CD4-positive, alpha-beta T cell (primary cell): Measurements from ENCODE around the gene ACHE. TPM values are rescaled to one million over a fixed set of nuclear protein-coding genes. Genes with fewer than 3 reads are reported as not detected.
"Not testable (repeated sequence)": the region's sequence is repeated elsewhere in the genome, so short reads cannot be mapped to it uniquely, and the experiment has no call there.

Source experiments
- ATAC-seq: fragments of 200-7000 bp; cut with Tn5 transposase; one replicate; pipeline ENCODE4 v1.10.0; 2022; ENCODE audit warnings: mild to moderate bottlenecking; ENCODE audit not compliant: poor library complexity
- CTCF ChIA-PET: fragments of 350-600 bp; sonication (Branson Sonifier 250); formaldehyde crosslinking; loops from one replicate; lab custom pipeline; 2021; ENCODE audit warnings: antibody characterized with exemption, inconsistent platforms; lab: Charles Lee
- POLR2A ChIA-PET: fragments of 350-600 bp; sonication (Branson Sonifier 250); formaldehyde crosslinking; loops from one replicate; lab custom pipeline; 2021; ENCODE audit warnings: antibody characterized with exemption, inconsistent platforms; lab: Charles Lee
- DNase-seq, 14 experiments: peaks; one replicate each; pipeline ENCODE4 v3.0.0-alpha.2; 2013 to 2020; ENCODE audit warnings: mixed read lengths in 2 of 14
- H3K27ac ChIP-seq, 2 donors: one replicate each; pipeline versions ENCODE4 v1.5.1 to v1.7.0; 2013; ENCODE audit warnings: low read length in 2 of 2, low read depth in 1 of 2, mild to moderate bottlenecking in 1 of 2
- H3K27me3 ChIP-seq, 2 experiments: 1 replicate in 1 of 2; 2 replicates in 1 of 2; pipeline versions ENCODE4 v1.6.1 to v1.7.0; 2013; ENCODE audit warnings: low read length in 2 of 2, control low read depth in 1 of 2, mild to moderate bottlenecking in 1 of 2, moderate library complexity in 1 of 2; ENCODE audit not compliant: insufficient read depth in 2 of 2, control insufficient read depth in 1 of 2
- H3K36me3 ChIP-seq: one replicate; pipeline ENCODE4 v1.6.1; 2013; ENCODE audit warnings: low read length, control low read depth; ENCODE audit not compliant: insufficient read depth
- H3K4me1 ChIP-seq: one replicate; pipeline ENCODE4 v1.6.1; 2013; ENCODE audit warnings: low read length, control low read depth; ENCODE audit not compliant: insufficient read depth
- H3K4me3 ChIP-seq: one replicate; pipeline ENCODE4 v1.5.1; 2013; ENCODE audit warnings: mild to moderate bottlenecking, low read length, moderate library complexity
- H3K9me3 ChIP-seq, 2 experiments: 1 replicate in 1 of 2; 2 replicates in 1 of 2; pipeline versions ENCODE4 v1.6.1 to v1.7.0; 2013; ENCODE audit warnings: low read length in 2 of 2, mild to moderate bottlenecking in 2 of 2, control low read depth in 1 of 2, moderate library complexity in 1 of 2; ENCODE audit not compliant: control insufficient read depth in 1 of 2, insufficient read depth in 1 of 2
- H3K27ac Mint-ChIP-seq: one replicate; pipeline ENCODE4 v1.8.0; 2020; ENCODE audit warnings: mixed read lengths
- H3K27me3 Mint-ChIP-seq: one replicate; pipeline ENCODE4 v1.8.0; 2021; ENCODE audit warnings: mixed read lengths
- H3K36me3 Mint-ChIP-seq: one replicate; pipeline ENCODE4 v1.8.0; 2021; ENCODE audit warnings: low read depth, mixed read lengths
- H3K4me1 Mint-ChIP-seq: one replicate; pipeline ENCODE4 v1.8.0; 2021; ENCODE audit warnings: low read depth, mixed read lengths
- H3K4me3 Mint-ChIP-seq: one replicate; pipeline ENCODE4 v1.8.0; 2020; ENCODE audit warnings: mild to moderate bottlenecking, mixed read lengths
- H3K9me3 Mint-ChIP-seq: one replicate; pipeline ENCODE4 v1.8.0; 2020; ENCODE audit warnings: mixed read lengths
- CTCF ChIP-seq: fragments of 200-600 bp; IDR thresholded peaks from one replicate; pipeline ENCODE4 v1.8.0; 2022; ENCODE audit warnings: antibody characterized with exemption, mild to moderate bottlenecking
- intact Hi-C, 2 experiments: fragments of 100-400 bp; cut with DNase I in 1 of 2; cut with micrococcal nuclease in 1 of 2; formaldehyde crosslinking; loops; one replicate each; pipeline versions ENCODE4 v1.15.1 to v1.9.0; 2023 to 2025; cut with DNase I, micrococcal nuclease
- total RNA-seq, 174 experiments: library from RNA in 2 of 174; stranded (reverse) in 2 of 174; gene quantifications; one replicate each; pipeline ENCODE4 v1.2.3 and lab custom pipeline; 2021 to 2026

ACHE gene
- total RNA-seq, 2 experiments from 2014 or later: 0.14 to 0.22 TPM

GRCh38 chr7:100859856-100860255 is 35.8 kb downstream of the ACHE start:
- Mint-ChIP-seq H3K36me3 (peaks cover 73% of the 10 kb centered on the region), H3K27me3 (no peaks in the 10 kb centered on the region), H3K27ac (no peak overlapping the region), H3K4me3 (no peak overlapping the region), H3K9me3 (no peaks in the 10 kb centered on the region), H3K4me1 (peaks cover 8% of the 10 kb centered on the region)
- Histone ChIP-seq H3K36me3 (peaks cover 65% of the 10 kb centered on the region), H3K4me3 (no peak overlapping the region), H3K9me3 (no peaks in the 10 kb centered on the region), H3K4me1 (no peaks in the 10 kb centered on the region), H3K27ac (no peak overlapping the region), H3K27me3 (no peaks in the 10 kb centered on the region)
- DNase-seq (no peak), ATAC-seq (no peak)
- no peak for TF ChIP-seq CTCF
- intact Hi-C loops: loop anchor here in 1 of 2 experiments (10.0 kb wide), 1 partner anchor 385 kb away; the partner anchor contains the start of gene TSC22D4
- ChIA-PET POLR2A (no interaction called here), CTCF (no interaction called here)

GRCh38 chr7:100856871-100857282 is 38.8 kb downstream of the ACHE start:
- no peak overlapping the region for H3K4me3 Mint-ChIP-seq
- TF ChIP-seq CTCF: no peak
- CTCF ChIA-PET: no interaction called here
- intact Hi-C loops: loop anchor here in 1 of 2 experiments (10.0 kb wide), 1 partner anchor 382 kb away; the partner anchor contains the start of gene TSC22D4
- DNase-seq (no peak), ATAC-seq (no peak)
- Histone ChIP-seq H3K4me1 (peaks cover 24% of the 10 kb centered on the region), H3K9me3 (no peaks in the 10 kb centered on the region), H3K4me3 (no peak overlapping the region), H3K36me3 (peaks cover 44% of the 10 kb centered on the region), H3K27me3 (no peaks in the 10 kb centered on the region), H3K27ac (no peak overlapping the region)
- POLR2A ChIA-PET: no interaction called here
- peaks cover 21% of the 10 kb centered on the region for H3K4me1 Mint-ChIP-seq
- H3K36me3 Mint-ChIP-seq: peaks cover 59% of the 10 kb centered on the region
- no peaks in the 10 kb centered on the region for H3K9me3 Mint-ChIP-seq
- no peak overlapping the region for H3K27ac Mint-ChIP-seq
- H3K27me3 Mint-ChIP-seq: no peaks in the 10 kb centered on the region

GRCh38 chr7:100855515-100855914 is 40.2 kb downstream of the ACHE start:
- no peaks in the 10 kb centered on the region for H3K27me3 Mint-ChIP-seq
- no peak for DNase-seq
- H3K27me3 ChIP-seq: no peaks in the 10 kb centered on the region
- ATAC-seq: no peak
- peaks cover 31% of the 10 kb centered on the region for H3K36me3 ChIP-seq
- H3K4me1 Mint-ChIP-seq: peaks cover 23% of the 10 kb centered on the region
- CTCF ChIA-PET: no interaction called here
- no peaks in the 10 kb centered on the region for H3K9me3 Mint-ChIP-seq
- POLR2A ChIA-PET: no interaction called here
- H3K4me3 Mint-ChIP-seq: no peak overlapping the region
- no peak overlapping the region for H3K27ac Mint-ChIP-seq
- intact Hi-C loops: loop anchor here in 1 of 2 experiments (10.0 kb wide), 1 partner anchor 381 kb away; the partner anchor contains the start of gene TSC22D4
- TF ChIP-seq CTCF: no peak
- H3K4me3 ChIP-seq: no peak overlapping the region
- peaks cover 52% of the 10 kb centered on the region for H3K36me3 Mint-ChIP-seq
- no peaks in the 10 kb centered on the region for H3K9me3 ChIP-seq
- H3K27ac ChIP-seq: no peak overlapping the region
- peaks cover 30% of the 10 kb centered on the region for H3K4me1 ChIP-seq

DNA sequence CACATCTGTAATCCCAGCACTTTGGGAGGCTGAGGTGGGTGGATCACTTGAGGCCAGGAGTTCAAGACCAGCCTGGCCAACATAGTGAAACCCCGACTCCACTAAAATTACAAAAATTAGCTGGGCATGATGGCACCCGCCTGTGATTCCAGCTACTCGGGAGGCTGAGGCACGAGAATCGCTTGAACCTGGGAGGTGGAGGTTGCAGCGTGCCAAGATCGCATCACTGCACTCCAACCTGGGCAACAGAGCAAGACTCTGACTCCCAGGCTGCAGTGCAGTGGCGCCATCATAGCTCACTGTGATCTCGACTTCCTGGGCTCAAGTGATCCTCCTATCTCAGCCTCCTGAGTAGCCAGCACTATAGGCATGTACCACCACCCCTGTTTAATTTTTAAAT is 40.8 kb downstream of the ACHE start:
- H3K27ac ChIP-seq, H3K4me3 Mint-ChIP-seq, H3K9me3 Mint-ChIP-seq, H3K27me3 ChIP-seq, CTCF ChIA-PET, DNase-seq, POLR2A ChIA-PET, H3K9me3 ChIP-seq, H3K27ac Mint-ChIP-seq, H3K27me3 Mint-ChIP-seq, H3K4me3 ChIP-seq, ATAC-seq: not testable (repeated sequence)
- intact Hi-C loops: loop anchor here in 1 of 2 experiments (10.0 kb wide), 1 partner anchor 380 kb away; the partner anchor contains the start of gene TSC22D4
- Histone ChIP-seq H3K36me3 (peaks cover 25% of the 10 kb centered on the region), H3K4me1 (peaks cover 30% of the 10 kb centered on the region)
- peaks cover 46% of the 10 kb centered on the region for H3K36me3 Mint-ChIP-seq
- H3K4me1 Mint-ChIP-seq: peaks cover 23% of the 10 kb centered on the region
